ENCODE measurements around the gene LRRC51.
"Not testable (repeated sequence)": the region's sequence is repeated elsewhere in the genome, so short reads cannot be mapped to it uniquely, and the experiment has no call there.

Gene LRRC51

GRCh38 chr11:72141066-72141465 is 60.4 kb downstream of the LRRC51 start:
- no peak for DNase-seq

GRCh38 chr11:72142086-72142485 is 61.4 kb downstream of the LRRC51 start:
- DNase-seq = not testable (repeated sequence)

- not testable (repeated sequence) for DNase-seq
Observed at GRCh38 chr11:72142543-72142942, 61.9 kb downstream of the LRRC51 start.

GRCh38 chr11:72144807-72145565 is 64.3 kb downstream of the LRRC51 start:
- no peak for DNase-seq

Measured in stimulated activated naive CD4-positive, alpha-beta T cell (primary cell).